Subcutaneous adipose tissue (tissue), 4 donors: Measurements from ENCODE around the gene LIPI. TPM values are rescaled to one million over a fixed set of nuclear protein-coding genes. Genes with fewer than 3 reads are reported as not detected.

Experiments used
- CTCF ChIP-seq: fragments of 450-650 bp; IDR thresholded peaks from one replicate; pipeline ENCODE4 v1.5.1; 2016; ENCODE audit warnings: low read depth, mild to moderate bottlenecking, control low read depth, antibody characterized with exemption, moderate library complexity
- total RNA-seq, 4 donors: library from RNA; depleted of rRNA; stranded (reverse); fragments of >200 nt; gene quantifications; one replicate each; pipeline ENCODE4 v1.1.0, GENCODE V29; 2016

LIPI gene
- total RNA-seq, 4 donors from 2014 or later: not detected

- no peak for TF ChIP-seq CTCF
Observed at GRCh38 chr21:14096172-14096571, 114.6 kb downstream of the LIPI start.

GRCh38 chr21:14095056-14095455 is 115.7 kb downstream of the LIPI start:
- no peak for TF ChIP-seq CTCF

- no peak for TF ChIP-seq CTCF
Observed at GRCh38 chr21:14092834-14093560, 117.8 kb downstream of the LIPI start.

- TF ChIP-seq CTCF: no peak
Observed at GRCh38 chr21:14088391-14088790, 122.4 kb downstream of the LIPI start.

- TF ChIP-seq CTCF: no peak
Observed at GRCh38 chr21:14086553-14086952, 124.2 kb downstream of the LIPI start.

- no peak for TF ChIP-seq CTCF
Observed at GRCh38 chr21:14084701-14085100, 126.1 kb downstream of the LIPI start.

GRCh38 chr21:14084068-14084501 is 126.7 kb downstream of the LIPI start:
- TF ChIP-seq CTCF: no peak
